Keratinocyte (primary cell): ENCODE measurements around the gene CBX7. TPM values are rescaled to one million over a fixed set of nuclear protein-coding genes. Genes with fewer than 3 reads are reported as not detected.

Experiments used
- DNase-seq: peaks from one replicate; pipeline ENCODE4 v3.0.0-alpha.2; 2011; ENCODE audit warnings: low read depth, missing footprints, low spot score
- FAIRE-seq: peaks from 2 replicates; lab custom pipeline; 2011; peaks lifted over from hg19 to GRCh38; lab: Jason Lieb, UNC
- H2AFZ ChIP-seq: 2 replicates; pipeline ENCODE4 v1.6.0; 2012; ENCODE audit warnings: low read length, control low read depth, inconsistent platforms; ENCODE audit not compliant: control insufficient read depth
- H3K27ac ChIP-seq: 2 replicates; pipeline ENCODE4 v1.5.1; 2011; ENCODE audit warnings: low read length; ENCODE audit not compliant: control insufficient read depth, insufficient read depth
- H3K27me3 ChIP-seq: 3 replicates; pipeline ENCODE4 v1.6.0; 2011; ENCODE audit warnings: low read length; ENCODE audit not compliant: control insufficient read depth, insufficient read depth; ENCODE audit errors: extremely low read depth
- H3K36me3 ChIP-seq, 2 experiments: 2 replicates in 1 of 2; 3 replicates in 1 of 2; pipeline ENCODE4 v1.5.1; 2011; ENCODE audit warnings: low read length in 2 of 2, mild to moderate bottlenecking in 1 of 2; ENCODE audit not compliant: control insufficient read depth in 2 of 2, insufficient read depth in 2 of 2; ENCODE audit errors: extremely low read depth in 1 of 2
- H3K4me1 ChIP-seq: 3 replicates; pipeline ENCODE4 v1.5.1; 2011; ENCODE audit warnings: low read length; ENCODE audit not compliant: control insufficient read depth, insufficient read depth; ENCODE audit errors: extremely low read depth
- H3K4me2 ChIP-seq: 3 replicates; pipeline ENCODE4 v1.6.0; 2011; ENCODE audit warnings: low read depth, low read length; ENCODE audit not compliant: control insufficient read depth, insufficient read depth; ENCODE audit errors: extremely low read depth
- H3K4me3 ChIP-seq, 3 experiments: fragments of 200-600 bp in 1 of 3; sonication (generic) in 1 of 3; 2 replicates in 2 of 3; 3 replicates in 1 of 3; pipeline ENCODE4 v1.5.1; 2011 to 2016; ENCODE audit warnings: low read length in 3 of 3, mild to moderate bottlenecking in 3 of 3, control low read depth in 2 of 3, inconsistent platforms in 1 of 3, low read depth in 1 of 3, mixed read lengths in 1 of 3, mixed run types in 1 of 3, moderate library complexity in 1 of 3; ENCODE audit not compliant: control insufficient read depth in 2 of 3, insufficient read depth in 2 of 3; ENCODE audit errors: extremely low read depth in 1 of 3
- H3K79me2 ChIP-seq: 2 replicates; pipeline ENCODE4 v1.6.0; 2012; ENCODE audit warnings: low read length; ENCODE audit not compliant: control insufficient read depth, insufficient read depth
- H3K9ac ChIP-seq: 3 replicates; pipeline ENCODE4 v1.6.0; 2011; ENCODE audit warnings: low read length; ENCODE audit not compliant: control insufficient read depth, insufficient read depth; ENCODE audit errors: extremely low read depth
- H3K9me1 ChIP-seq: 3 replicates; pipeline ENCODE4 v1.6.0; 2011; ENCODE audit warnings: low read length; ENCODE audit not compliant: control insufficient read depth, insufficient read depth; ENCODE audit errors: extremely low read depth
- H3K9me3 ChIP-seq: 2 replicates; pipeline ENCODE4 v1.5.1; 2012; ENCODE audit warnings: low read depth, low read length; ENCODE audit not compliant: control insufficient read depth
- H4K20me1 ChIP-seq: 3 replicates; pipeline ENCODE4 v1.6.0; 2011; ENCODE audit warnings: low read length; ENCODE audit not compliant: control insufficient read depth, insufficient read depth; ENCODE audit errors: extremely low read depth
- EZH2 ChIP-seq: IDR thresholded peaks from one replicate; pipeline ENCODE4 v1.6.1; 2012; ENCODE audit warnings: inconsistent platforms, mild to moderate bottlenecking, low read length, moderate library complexity
- dilution Hi-C: fragments of 300-500 bp; cut with MboI; formaldehyde crosslinking; loops from one replicate; pipeline ENCODE4 v1.7.0; 2020; ENCODE audit warnings: low sequenced_read_pairs; ENCODE audit not compliant: extremely low pct_ligation_motif_present
- polyA plus RNA-seq, 5 experiments: library from polyadenylated mRNA; depleted of rRNA in 3 of 5; stranded (reverse) in 3 of 5; stranded (forward) in 1 of 5; unstranded in 1 of 5; fragments of >200 nt; gene quantifications; 1 replicate in 1 of 5; 2 replicates in 3 of 5; 3 replicates in 1 of 5; pipeline versions ENCODE4 v1.2.1 to v1.2.3, GENCODE V29; 2011 to 2012; ENCODE audit warnings: missing spikeins in 2 of 5, low read depth in 1 of 5, low replicate concordance in 1 of 5
- small RNA-seq, 3 experiments: library from RNA; depleted of rRNA; stranded (forward); fragments of <200 nt; gene quantifications; one replicate each; pipeline ENCODE3, GENCODE V24; 2012; ENCODE audit warnings: low read depth in 3 of 3, low replicate concordance in 1 of 3; ENCODE audit not compliant: insufficient read length in 3 of 3
- TF ChIP-seq, protein P1 (sequence below), 3 experiments: IDR thresholded peaks in 1 of 3; conservative IDR thresholded peaks in 1 of 3; optimal IDR thresholded peaks in 1 of 3; 2 replicates in 2 of 3; 3 replicates in 1 of 3; pipeline versions ENCODE3 to v1.5.1; 2011; ENCODE audit warnings: low read length in 3 of 3, mild to moderate bottlenecking in 3 of 3, moderate library complexity in 2 of 3, control low read depth in 1 of 3, inconsistent platforms in 1 of 3; ENCODE audit not compliant: insufficient read depth in 2 of 3; ENCODE audit errors: extremely low read depth in 1 of 3

Gene CBX7
- polyA plus RNA-seq, 1 donor (not counting 4 experiments of a cell fraction or from before 2014, with no cell fraction given): 1.3 TPM

DNA sequence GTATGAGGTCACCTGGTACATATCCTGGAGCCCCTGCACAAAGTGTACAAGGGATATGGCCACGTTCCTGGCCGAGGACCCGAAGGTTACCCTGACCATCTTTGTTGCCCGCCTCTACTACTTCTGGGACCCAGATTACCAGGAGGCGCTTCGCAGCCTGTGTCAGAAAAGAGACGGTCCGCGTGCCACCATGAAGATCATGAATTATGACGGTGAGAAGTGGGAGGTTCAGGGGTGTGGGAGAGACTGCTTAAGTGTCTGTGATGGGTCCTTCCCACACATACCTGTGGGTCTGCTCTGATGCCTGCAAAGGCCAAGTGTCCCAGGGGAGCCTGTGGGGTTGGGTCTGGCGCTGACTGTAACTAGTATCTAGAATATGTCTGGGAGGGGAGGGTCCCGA is 71.5 kb downstream of the CBX7 start:
- DNase-seq: no peak
- no peaks in the 10 kb centered on the region for H3K27me3 ChIP-seq
- H3K4me1 ChIP-seq: no peaks in the 10 kb centered on the region
- no peaks in the 10 kb centered on the region for H3K9me1 ChIP-seq
- no peaks in the 10 kb centered on the region for H3K9me3 ChIP-seq
- H3K4me2 ChIP-seq: no peak overlapping the region
- H3K36me3 ChIP-seq: peaks cover 0 to 4% of the 10 kb centered on the region in 2 experiments
- H3K27ac ChIP-seq: no peak overlapping the region
- no peaks in the 10 kb centered on the region for H3K79me2 ChIP-seq
- H4K20me1 ChIP-seq: no peaks in the 10 kb centered on the region
- FAIRE-seq: no peak
- H2AFZ ChIP-seq: no peak overlapping the region
- no peak overlapping the region for H3K4me3 ChIP-seq
- dilution Hi-C loops: no loop called here
- no peak overlapping the region for H3K9ac ChIP-seq
- no peak for TF ChIP-seq EZH2
- TF ChIP-seq, protein P1, sequence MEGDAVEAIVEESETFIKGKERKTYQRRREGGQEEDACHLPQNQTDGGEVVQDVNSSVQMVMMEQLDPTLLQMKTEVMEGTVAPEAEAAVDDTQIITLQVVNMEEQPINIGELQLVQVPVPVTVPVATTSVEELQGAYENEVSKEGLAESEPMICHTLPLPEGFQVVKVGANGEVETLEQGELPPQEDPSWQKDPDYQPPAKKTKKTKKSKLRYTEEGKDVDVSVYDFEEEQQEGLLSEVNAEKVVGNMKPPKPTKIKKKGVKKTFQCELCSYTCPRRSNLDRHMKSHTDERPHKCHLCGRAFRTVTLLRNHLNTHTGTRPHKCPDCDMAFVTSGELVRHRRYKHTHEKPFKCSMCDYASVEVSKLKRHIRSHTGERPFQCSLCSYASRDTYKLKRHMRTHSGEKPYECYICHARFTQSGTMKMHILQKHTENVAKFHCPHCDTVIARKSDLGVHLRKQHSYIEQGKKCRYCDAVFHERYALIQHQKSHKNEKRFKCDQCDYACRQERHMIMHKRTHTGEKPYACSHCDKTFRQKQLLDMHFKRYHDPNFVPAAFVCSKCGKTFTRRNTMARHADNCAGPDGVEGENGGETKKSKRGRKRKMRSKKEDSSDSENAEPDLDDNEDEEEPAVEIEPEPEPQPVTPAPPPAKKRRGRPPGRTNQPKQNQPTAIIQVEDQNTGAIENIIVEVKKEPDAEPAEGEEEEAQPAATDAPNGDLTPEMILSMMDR (optimal IDR thresholded peaks at IDR 0.05 in 1 of 3, IDR thresholded peaks at IDR 0.05 in 1 of 3, conservative IDR thresholded peaks at IDR 0.05 in 1 of 3; ENCODE audit: extremely low read depth in 1 of 3, insufficient read depth in 2 of 3, low read length in 3 of 3): no peak

Small RNA genes lying within 50 kb of the gene (small RNA-seq; reads per million reads assigned to genes)
- gene COX5BP7: 0 reads per million in 3 experiments

Other genes with a start within 250 kb of the CBX7 start
- gene APOBEC3A, start 195.1 kb downstream of the CBX7 start, polyA plus RNA-seq: 0.48 to 0.50 TPM in 2 of 3 replicates, not detected in the other
- gene APOBEC3B, start 170.3 kb downstream of the CBX7 start, polyA plus RNA-seq: 1.5 to 4.9 TPM (median 3.4 TPM) in 3 replicates
- 25.6 to 54.9 TPM (median 34.7 TPM) in 3 replicates for gene APOBEC3C, start 138.4 kb downstream of the CBX7 start, polyA plus RNA-seq
- gene APOBEC3D, start 131.6 kb downstream of the CBX7 start, polyA plus RNA-seq: 0.13 to 0.31 TPM (median 0.24 TPM) in 3 replicates
- 6.9 to 9.8 TPM (median 7.9 TPM) in 3 replicates for gene APOBEC3F, start 111.8 kb downstream of the CBX7 start, polyA plus RNA-seq
- gene APOBEC3G, start 75.4 kb downstream of the CBX7 start, polyA plus RNA-seq: 4.7 to 11.3 TPM (median 7.8 TPM) in 3 replicates
- 0.14 to 0.51 TPM (median 0.41 TPM) in 3 replicates for gene APOBEC3H, start 55.4 kb downstream of the CBX7 start, polyA plus RNA-seq
- 4.3 to 10.3 TPM (median 6.0 TPM) in 3 replicates for gene PDGFB, start 92.3 kb upstream of the CBX7 start, polyA plus RNA-seq
- 2,424 to 2,611 TPM (median 2,538 TPM) in 3 replicates for gene RPL3, start 166.9 kb upstream of the CBX7 start, polyA plus RNA-seq
- 0.63 to 1.4 TPM (median 0.76 TPM) in 3 replicates for gene SYNGR1, start 197.3 kb upstream of the CBX7 start, polyA plus RNA-seq
- 11.8 to 13.5 TPM (median 13.1 TPM) in 3 replicates for gene TAB1, start 247.1 kb upstream of the CBX7 start, polyA plus RNA-seq